ENCODE results near the gene LRMDA.

DNA sequence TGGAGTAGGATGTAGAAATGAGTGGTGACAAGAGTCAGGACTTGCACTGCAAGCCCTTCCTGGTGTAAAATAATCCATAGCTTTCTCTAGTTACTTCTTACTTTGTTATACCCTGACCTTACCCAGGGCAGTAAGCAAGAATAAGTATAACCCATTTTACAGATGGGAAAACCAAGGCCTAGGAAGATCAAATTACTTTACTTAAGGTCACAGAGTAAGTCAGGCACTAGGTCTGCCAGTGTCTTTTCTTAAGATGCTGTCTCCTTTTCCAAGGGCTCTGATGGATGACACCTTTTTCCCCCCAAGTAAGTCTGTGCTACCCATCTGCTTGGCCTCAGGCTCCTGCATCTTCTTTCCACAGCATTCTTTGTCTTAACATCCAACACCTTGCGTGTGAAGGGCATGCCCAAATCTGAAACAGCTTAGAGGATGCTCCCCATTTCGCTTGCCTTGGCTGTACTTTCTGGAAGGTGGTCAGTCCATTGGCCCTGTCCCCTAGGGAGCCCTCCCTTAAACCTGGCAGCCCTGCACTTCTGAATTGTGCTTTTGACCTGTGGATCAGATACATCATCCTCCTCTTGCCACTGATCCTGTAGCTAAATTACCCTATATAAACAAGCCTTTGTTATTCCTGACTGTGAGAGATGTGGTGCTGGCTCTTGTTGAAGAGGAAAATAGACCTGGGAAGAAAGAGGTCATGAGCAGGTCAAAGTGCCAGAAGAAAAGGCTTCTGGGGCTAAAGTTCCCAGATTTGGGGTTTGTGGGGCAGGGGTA is 168.6 kb downstream of the LRMDA start:
- TF ChIP-seq, protein P1, sequence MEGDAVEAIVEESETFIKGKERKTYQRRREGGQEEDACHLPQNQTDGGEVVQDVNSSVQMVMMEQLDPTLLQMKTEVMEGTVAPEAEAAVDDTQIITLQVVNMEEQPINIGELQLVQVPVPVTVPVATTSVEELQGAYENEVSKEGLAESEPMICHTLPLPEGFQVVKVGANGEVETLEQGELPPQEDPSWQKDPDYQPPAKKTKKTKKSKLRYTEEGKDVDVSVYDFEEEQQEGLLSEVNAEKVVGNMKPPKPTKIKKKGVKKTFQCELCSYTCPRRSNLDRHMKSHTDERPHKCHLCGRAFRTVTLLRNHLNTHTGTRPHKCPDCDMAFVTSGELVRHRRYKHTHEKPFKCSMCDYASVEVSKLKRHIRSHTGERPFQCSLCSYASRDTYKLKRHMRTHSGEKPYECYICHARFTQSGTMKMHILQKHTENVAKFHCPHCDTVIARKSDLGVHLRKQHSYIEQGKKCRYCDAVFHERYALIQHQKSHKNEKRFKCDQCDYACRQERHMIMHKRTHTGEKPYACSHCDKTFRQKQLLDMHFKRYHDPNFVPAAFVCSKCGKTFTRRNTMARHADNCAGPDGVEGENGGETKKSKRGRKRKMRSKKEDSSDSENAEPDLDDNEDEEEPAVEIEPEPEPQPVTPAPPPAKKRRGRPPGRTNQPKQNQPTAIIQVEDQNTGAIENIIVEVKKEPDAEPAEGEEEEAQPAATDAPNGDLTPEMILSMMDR (IDR thresholded peaks at IDR 0.05), result no peak
- TF ChIP-seq POLR2A (IDR thresholded peaks at IDR 0.05), result no peak
